ENCODE results near the gene HDX. TPM values are rescaled to one million over a fixed set of nuclear protein-coding genes. Genes with fewer than 3 reads are reported as not detected.

Gene HDX
- polyA plus RNA-seq, 1 donor from 2014 or later = 3.1 TPM

GRCh38 chrX:84320614-84321013 lies 181.6 kb downstream of the HDX start:
- Histone ChIP-seq H3K4me3 (ENCODE audit: low read length) (no peak overlapping the region), H3K79me2 (replicated peaks; ENCODE audit: insufficient read depth, low read length) (no peaks in the 10 kb centered on the region), H3K9me3 (ENCODE audit: low read length) (no peaks in the 10 kb centered on the region), H3K36me3 (ENCODE audit: insufficient read depth, low read length) (no peaks in the 10 kb centered on the region), H3K4me2 (ENCODE audit: low read length) (no peak overlapping the region), H4K20me1 (ENCODE audit: insufficient read depth) (no peaks in the 10 kb centered on the region), H2AFZ (ENCODE audit: low read depth, low read length) (no peak overlapping the region), H3K9ac (ENCODE audit: low read length) (no peak overlapping the region), H3F3A (ENCODE audit: insufficient read depth, low read length, poor library complexity, severe bottlenecking) (no peaks in the 10 kb centered on the region), H3K9me2 (ENCODE audit: insufficient read depth, low read length) (no peaks in the 10 kb centered on the region), H3K27me3 (ENCODE audit: insufficient read depth, low read depth, low read length) (no peaks in the 10 kb centered on the region), H3K27ac (ENCODE audit: low read length) (no peak overlapping the region)
- TF ChIP-seq POLR2AphosphoS5 (IDR thresholded peaks at IDR 0.05) (no peak), REST (IDR thresholded peaks at IDR 0.05; ENCODE audit: borderline replicate concordance) (no peak), EP300 (conservative IDR thresholded peaks at IDR 0.05; ENCODE audit: poor library complexity, severe bottlenecking) (no peak), SMC3 (conservative IDR thresholded peaks at IDR 0.05; ENCODE audit: poor library complexity) (no peak), TAF1 (IDR thresholded peaks at IDR 0.05; ENCODE audit: low read depth) (no peak), RAD21 (conservative IDR thresholded peaks at IDR 0.05) (no peak), MXI1 (conservative IDR thresholded peaks at IDR 0.05; ENCODE audit: poor library complexity, severe bottlenecking) (no peak), EZH2 (IDR thresholded peaks at IDR 0.05; ENCODE audit: borderline replicate concordance, insufficient read depth, low read length, poor library complexity, severe bottlenecking) (no peak)
- TF ChIP-seq, protein P1, sequence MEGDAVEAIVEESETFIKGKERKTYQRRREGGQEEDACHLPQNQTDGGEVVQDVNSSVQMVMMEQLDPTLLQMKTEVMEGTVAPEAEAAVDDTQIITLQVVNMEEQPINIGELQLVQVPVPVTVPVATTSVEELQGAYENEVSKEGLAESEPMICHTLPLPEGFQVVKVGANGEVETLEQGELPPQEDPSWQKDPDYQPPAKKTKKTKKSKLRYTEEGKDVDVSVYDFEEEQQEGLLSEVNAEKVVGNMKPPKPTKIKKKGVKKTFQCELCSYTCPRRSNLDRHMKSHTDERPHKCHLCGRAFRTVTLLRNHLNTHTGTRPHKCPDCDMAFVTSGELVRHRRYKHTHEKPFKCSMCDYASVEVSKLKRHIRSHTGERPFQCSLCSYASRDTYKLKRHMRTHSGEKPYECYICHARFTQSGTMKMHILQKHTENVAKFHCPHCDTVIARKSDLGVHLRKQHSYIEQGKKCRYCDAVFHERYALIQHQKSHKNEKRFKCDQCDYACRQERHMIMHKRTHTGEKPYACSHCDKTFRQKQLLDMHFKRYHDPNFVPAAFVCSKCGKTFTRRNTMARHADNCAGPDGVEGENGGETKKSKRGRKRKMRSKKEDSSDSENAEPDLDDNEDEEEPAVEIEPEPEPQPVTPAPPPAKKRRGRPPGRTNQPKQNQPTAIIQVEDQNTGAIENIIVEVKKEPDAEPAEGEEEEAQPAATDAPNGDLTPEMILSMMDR (IDR thresholded peaks at IDR 0.05; ENCODE audit: poor library complexity, severe bottlenecking) = no peak

- H3K36me3 ChIP-seq (ENCODE audit: insufficient read depth, low read length) = no peaks in the 10 kb centered on the region
- no peaks in the 10 kb centered on the region for H3K79me2 ChIP-seq (replicated peaks; ENCODE audit: insufficient read depth, low read length)
- H4K20me1 ChIP-seq (ENCODE audit: insufficient read depth) = no peaks in the 10 kb centered on the region
- H3K27me3 ChIP-seq (ENCODE audit: insufficient read depth, low read depth, low read length) = no peaks in the 10 kb centered on the region
- TF ChIP-seq MXI1 (conservative IDR thresholded peaks at IDR 0.05; ENCODE audit: poor library complexity, severe bottlenecking) = no peak
- no peak for TF ChIP-seq EZH2 (IDR thresholded peaks at IDR 0.05; ENCODE audit: borderline replicate concordance, insufficient read depth, low read length, poor library complexity, severe bottlenecking)
- no peak for TF ChIP-seq EP300 (conservative IDR thresholded peaks at IDR 0.05; ENCODE audit: poor library complexity, severe bottlenecking)
- TF ChIP-seq SMC3 (conservative IDR thresholded peaks at IDR 0.05; ENCODE audit: poor library complexity) = no peak
- TF ChIP-seq POLR2AphosphoS5 (IDR thresholded peaks at IDR 0.05) = no peak
- no peak for TF ChIP-seq REST (IDR thresholded peaks at IDR 0.05; ENCODE audit: borderline replicate concordance)
- TF ChIP-seq, protein P1 (IDR thresholded peaks at IDR 0.05; ENCODE audit: poor library complexity, severe bottlenecking) = no peak
- no peak for TF ChIP-seq TAF1 (IDR thresholded peaks at IDR 0.05; ENCODE audit: low read depth)
- TF ChIP-seq RAD21 (conservative IDR thresholded peaks at IDR 0.05) = no peak
- no peaks in the 10 kb centered on the region for H3K9me3 ChIP-seq (ENCODE audit: low read length)
- H3K4me3 ChIP-seq (ENCODE audit: low read length) = no peak overlapping the region
- H3K9ac ChIP-seq (ENCODE audit: low read length) = no peak overlapping the region
- no peak overlapping the region for H3K4me2 ChIP-seq (ENCODE audit: low read length)
- no peak overlapping the region for H3K27ac ChIP-seq (ENCODE audit: low read length)
- H2AFZ ChIP-seq (ENCODE audit: low read depth, low read length) = no peak overlapping the region
- no peaks in the 10 kb centered on the region for H3K9me2 ChIP-seq (ENCODE audit: insufficient read depth, low read length)
- H3F3A ChIP-seq (ENCODE audit: insufficient read depth, low read length, poor library complexity, severe bottlenecking) = no peaks in the 10 kb centered on the region
Observed at GRCh38 chrX:84320023-84320422, 182.2 kb downstream of the HDX start.

Measured in neural cell (in vitro differentiated cells).